Upper lobe of left lung (tissue), 6 donors: ENCODE measurements around the gene DNAJB8. TPM values are rescaled to one million over a fixed set of nuclear protein-coding genes. Genes with fewer than 3 reads are reported as not detected.

ENCODE experiments used
- ATAC-seq, 2 donors: fragments of 200-7000 bp; cut with Tn5 transposase; one replicate each; pipeline ENCODE4 v1.9.1; 2022; ENCODE audit warnings: mild to moderate bottlenecking in 2 of 2, moderate library complexity in 2 of 2; ENCODE audit not compliant: low FRiP score in 2 of 2
- DNase-seq, 2 donors: peaks; one replicate each; pipeline ENCODE4 v3.0.0-alpha.2; 2019 to 2020
- H3K27ac ChIP-seq, 4 donors: fragments of 200-600 bp; sonication (generic); one replicate each; pipeline ENCODE4 v1.5.1; 2016 to 2019
- H3K27me3 ChIP-seq, 4 donors: fragments of 200-600 bp; sonication (generic); one replicate each; pipeline ENCODE4 v1.5.1; 2017 to 2019
- H3K36me3 ChIP-seq, 4 donors: fragments of 200-600 bp; sonication (generic); one replicate each; pipeline ENCODE4 v1.5.1; 2016 to 2019
- H3K4me1 ChIP-seq, 4 donors: fragments of 200-600 bp; sonication (generic); one replicate each; pipeline ENCODE4 v1.5.1; 2018 to 2019
- H3K4me3 ChIP-seq, 4 donors: fragments of 200-600 bp; sonication (generic); one replicate each; pipeline ENCODE4 v1.5.1; 2017 to 2019; ENCODE audit warnings: mild to moderate bottlenecking in 2 of 4, moderate library complexity in 1 of 4
- H3K9me3 ChIP-seq, 4 donors: fragments of 200-600 bp; sonication (generic); one replicate each; pipeline ENCODE4 v1.5.1; 2018 to 2019
- CTCF ChIP-seq, 6 experiments: fragments of 450-650 bp in 4 of 6; fragments of 200-600 bp in 2 of 6; sonication (generic) in 2 of 6; IDR thresholded peaks; one replicate each; pipeline ENCODE4 v1.5.1; 2016 to 2019; ENCODE audit warnings: antibody characterized with exemption in 6 of 6
- EP300 ChIP-seq, 4 donors: sonication (generic); formaldehyde crosslinking; IDR thresholded peaks; one replicate each; pipeline ENCODE4 v1.5.1; 2017; ENCODE audit warnings: antibody characterized with exemption in 4 of 4, control low read depth in 2 of 4
- POLR2A ChIP-seq, 4 donors: fragments of 450-650 bp; IDR thresholded peaks; one replicate each; pipeline ENCODE4 v1.5.1; 2016 to 2017; ENCODE audit warnings: antibody characterized with exemption in 4 of 4, mild to moderate bottlenecking in 2 of 4
- POLR2AphosphoS5 ChIP-seq, 2 donors: sonication (generic); formaldehyde crosslinking; IDR thresholded peaks; one replicate each; pipeline ENCODE4 v1.5.1; 2017; ENCODE audit warnings: antibody characterized with exemption in 2 of 2
- WGBS, 2 donors: methylation state at CpG; one replicate each; pipeline ENCODE4 v1.1.5; 2017 to 2018; 5-methylcytosine and 5-hydroxymethylcytosine counted together
- total RNA-seq, 6 donors: library from RNA; depleted of rRNA in 4 of 6; stranded (reverse); fragments of >200 nt in 4 of 6; gene quantifications; one replicate each; pipeline versions ENCODE4 v1.1.0 to v1.2.1, GENCODE V29; 2016 to 2021
- donor health status: DM: no; HTN: no; CAD: no; lungs with moderate emphysema.
- donor health status: DM: no; HTN: yes; CAD: no; lungs with severe emphysema.

DNAJB8 gene
- total RNA-seq, 6 donors from 2014 or later: not detected

GRCh38 chr3:128455116-128455515 is 11.6 kb downstream of the DNAJB8 start:
- Histone ChIP-seq H3K36me3 (no peaks in the 10 kb centered on the region), H3K9me3 (no peaks in the 10 kb centered on the region), H3K27me3 (no peaks in the 10 kb centered on the region), H3K27ac (no peak overlapping the region), H3K4me3 (no peak overlapping the region), H3K4me1 (no peaks in the 10 kb centered on the region)
- no peak for DNase-seq
- WGBS, 2 donors: 74 to 80% methylated on average over 5 of the region's 5 CpGs
- no peak for TF ChIP-seq CTCF (IDR thresholded peaks at IDR 0.05)
- TF ChIP-seq POLR2AphosphoS5 (IDR thresholded peaks at IDR 0.05): no peak
- no peak for TF ChIP-seq EP300 (IDR thresholded peaks at IDR 0.05)
- no peak for TF ChIP-seq POLR2A (IDR thresholded peaks at IDR 0.05)
- no peak for ATAC-seq

DNA sequence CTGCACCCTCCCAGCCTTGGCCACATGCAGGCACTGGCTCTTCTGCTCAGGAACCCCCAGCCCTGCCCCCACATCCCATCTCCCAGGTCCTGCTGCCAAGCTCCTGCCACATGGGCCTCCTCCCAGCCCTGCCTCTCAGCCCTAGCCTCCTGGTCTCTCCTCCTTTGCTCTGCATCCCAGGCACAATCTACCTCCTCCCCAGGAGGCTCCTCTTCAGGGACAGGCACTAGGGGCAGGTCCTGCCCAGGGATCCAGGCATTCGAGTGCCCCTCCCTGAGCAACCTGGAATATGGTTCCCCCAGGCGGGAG is 12.4 kb downstream of the DNAJB8 start:
- Histone ChIP-seq H3K27ac (no peak overlapping the region), H3K4me1 (no peaks in the 10 kb centered on the region), H3K36me3 (no peaks in the 10 kb centered on the region), H3K9me3 (no peaks in the 10 kb centered on the region), H3K4me3 (no peak overlapping the region), H3K27me3 (no peaks in the 10 kb centered on the region)
- ATAC-seq (no peak), DNase-seq (no peak)
- no peak for TF ChIP-seq EP300 (IDR thresholded peaks at IDR 0.05)
- no peak for TF ChIP-seq CTCF (IDR thresholded peaks at IDR 0.05)
- no peak for TF ChIP-seq POLR2AphosphoS5 (IDR thresholded peaks at IDR 0.05)
- no peak for TF ChIP-seq POLR2A (IDR thresholded peaks at IDR 0.05)
- 90% methylated on average over 2 of the region's 2 CpGs; no CpG with 5 or more reads in 1 of the 2 donors for WGBS, 2 donors

DNA sequence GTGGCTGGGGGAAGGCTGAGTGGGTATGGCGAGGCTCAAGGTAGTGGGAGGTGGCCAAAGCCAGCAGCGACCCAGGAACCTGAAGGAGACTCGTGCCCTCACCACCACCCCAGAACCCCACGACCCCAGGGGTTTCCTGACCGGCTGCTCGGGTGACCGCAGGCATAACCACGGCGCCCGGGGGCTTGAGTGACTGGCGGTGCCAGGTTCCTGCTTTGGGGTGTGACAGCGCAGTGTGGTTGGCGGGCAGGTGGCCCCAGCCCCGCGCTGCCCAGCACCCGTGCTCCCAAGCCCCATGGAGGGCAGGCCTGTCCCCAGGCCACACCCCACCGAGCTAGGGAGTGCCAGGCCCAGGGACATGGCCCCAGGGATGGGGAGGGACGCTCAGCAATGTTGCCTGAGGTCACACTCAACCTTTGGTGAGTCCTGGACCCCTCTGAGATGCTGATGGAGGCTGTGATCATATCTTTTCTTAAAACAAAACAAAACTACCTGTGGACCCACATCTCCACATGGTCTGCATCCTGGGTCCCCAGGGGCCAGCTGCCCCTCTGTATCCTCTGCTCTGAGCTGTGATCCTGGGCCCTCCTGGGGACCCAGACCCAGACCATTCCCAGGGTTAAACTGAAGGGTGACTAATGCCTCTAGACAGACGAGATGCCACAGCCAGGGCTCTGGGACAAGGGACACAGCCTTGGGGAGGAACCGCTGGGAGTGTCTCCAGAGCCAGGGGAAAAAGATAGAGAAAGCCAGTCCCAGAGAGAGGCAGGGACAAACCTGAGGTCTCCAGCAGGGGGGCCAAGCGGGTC is 13.0 kb downstream of the DNAJB8 start:
- WGBS, 2 donors: 68 to 78% methylated on average over 3 to 21 of the region's 21 CpGs
- Histone ChIP-seq H3K36me3 (no peaks in the 10 kb centered on the region), H3K4me1 (no peaks in the 10 kb centered on the region), H3K4me3 (no peak overlapping the region), H3K9me3 (no peaks in the 10 kb centered on the region), H3K27me3 (no peaks in the 10 kb centered on the region), H3K27ac (no peak overlapping the region)
- DNase-seq (no peak), ATAC-seq (no peak)
- TF ChIP-seq CTCF (IDR thresholded peaks at IDR 0.05) (no peak), EP300 (IDR thresholded peaks at IDR 0.05) (no peak), POLR2AphosphoS5 (IDR thresholded peaks at IDR 0.05) (no peak), POLR2A (IDR thresholded peaks at IDR 0.05) (no peak)

DNA sequence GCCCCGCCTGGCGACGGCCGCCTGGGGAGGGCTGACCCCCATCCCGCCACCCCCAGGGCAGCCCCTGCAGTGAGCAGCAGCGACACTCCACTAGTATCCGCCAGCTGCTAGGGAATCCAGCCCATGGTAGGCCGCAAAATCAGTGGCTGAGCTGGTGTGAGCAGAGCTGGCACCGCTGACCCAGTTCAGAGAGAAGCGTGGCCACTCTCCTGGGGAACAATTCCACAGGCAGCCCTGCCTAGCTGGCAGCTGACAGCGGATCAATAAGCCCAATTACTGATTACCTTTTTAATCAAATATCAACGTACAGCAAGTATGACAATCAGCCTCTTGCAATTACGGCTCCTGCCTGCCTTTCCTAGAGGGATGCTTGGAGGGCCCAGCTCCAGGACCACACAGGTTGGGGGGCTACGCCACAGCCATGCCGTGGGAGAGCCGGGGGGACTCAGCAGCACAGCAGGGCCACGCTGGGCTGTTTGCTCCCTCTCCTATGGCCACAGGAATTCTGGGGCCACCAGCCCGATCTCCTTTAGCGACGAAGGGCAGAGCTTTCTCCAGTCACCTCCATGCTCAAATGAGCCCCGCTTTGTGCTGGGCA is 13.9 kb downstream of the DNAJB8 start:
- no peak overlapping the region for H3K4me3 ChIP-seq
- no peak overlapping the region for H3K27ac ChIP-seq
- H3K27me3 ChIP-seq: no peaks in the 10 kb centered on the region
- TF ChIP-seq CTCF (IDR thresholded peaks at IDR 0.05): no peak
- ATAC-seq: no peak
- DNase-seq: no peak
- H3K9me3 ChIP-seq: no peaks in the 10 kb centered on the region
- H3K36me3 ChIP-seq: no peaks in the 10 kb centered on the region
- no peaks in the 10 kb centered on the region for H3K4me1 ChIP-seq
- 86% methylated on average over 7 to 14 of the region's 21 CpGs for WGBS, 2 donors

DNA sequence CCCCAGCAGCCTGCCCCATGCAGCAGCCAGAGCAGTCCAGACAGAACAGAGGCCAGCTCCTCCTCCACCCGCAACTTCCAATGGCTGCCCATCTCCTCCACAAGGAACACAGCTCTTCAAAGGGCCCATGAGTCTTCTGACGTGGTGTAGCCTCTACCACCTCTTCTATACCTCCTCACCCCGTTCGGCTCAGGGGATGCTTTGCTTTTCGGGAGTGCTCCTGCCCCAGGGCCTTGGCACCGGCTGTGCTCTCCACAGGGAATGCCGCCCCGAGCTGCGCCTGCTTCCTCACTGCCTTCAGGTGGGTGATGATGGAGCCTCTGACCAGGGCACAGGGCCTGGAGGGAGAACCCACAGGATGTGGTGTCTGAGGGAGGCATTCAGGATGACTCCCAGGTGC is 14.6 kb downstream of the DNAJB8 start:
- no peak overlapping the region for H3K27ac ChIP-seq
- 89 to 91% methylated on average over 4 to 8 of the region's 9 CpGs for WGBS, 2 donors
- H3K4me3 ChIP-seq: no peak overlapping the region
- no peaks in the 10 kb centered on the region for H3K27me3 ChIP-seq
- DNase-seq (no peak), ATAC-seq (no peak)
- H3K4me1 ChIP-seq: no peaks in the 10 kb centered on the region
- no peaks in the 10 kb centered on the region for H3K36me3 ChIP-seq
- TF ChIP-seq CTCF (IDR thresholded peaks at IDR 0.05) (no peak), POLR2A (IDR thresholded peaks at IDR 0.05) (no peak), EP300 (IDR thresholded peaks at IDR 0.05) (no peak), POLR2AphosphoS5 (IDR thresholded peaks at IDR 0.05) (no peak)
- no peaks in the 10 kb centered on the region for H3K9me3 ChIP-seq
